HG02973 (cell line): ENCODE results near the gene OR4K5.
"Not testable (repeated sequence)": the region's sequence is repeated elsewhere in the genome, so short reads cannot be mapped to it uniquely, and the experiment has no call there.

Experiments used
- ATAC-seq: cut with Tn5 transposase; IDR thresholded peaks from one replicate; pipeline ENCODE4 v1.9.1; 2021; ENCODE audit warnings: moderate library complexity; ENCODE audit not compliant: unreplicated experiment

The OR4K5 gene

GRCh38 chr14:19920021-19920657, at the start of gene OR4K5:
OR4K5 (plus strand) TSS chr14:19920607; CDS start chr14:19920607, 0 bp downstream.
- ATAC-seq: no peak

- no peak for ATAC-seq
These were observed 47.2 kb upstream of the OR4K5 start for GRCh38 chr14:19873178-19873577.

- ATAC-seq: no peak
These were observed 45.6 kb upstream of the OR4K5 start, which contains the start of gene OR4K2 for GRCh38 chr14:19874842-19875241. OR4K2 (plus strand) TSS chr14:19875142; CDS start chr14:19876268, 1,126 bp downstream.

GRCh38 chr14:19878029-19878642, 42.3 kb upstream of the OR4K5 start:
- no peak for ATAC-seq

- no peak for ATAC-seq
These were observed 25.1 kb upstream of the OR4K5 start for GRCh38 chr14:19895282-19895681.

GRCh38 chr14:19900999-19901398, 19.4 kb upstream of the OR4K5 start:
- no peak for ATAC-seq

- no peak for ATAC-seq
These were observed 18.0 kb upstream of the OR4K5 start for GRCh38 chr14:19902409-19902808.

- no peak for ATAC-seq
These were observed 13.7 kb upstream of the OR4K5 start for GRCh38 chr14:19906665-19907064.

- ATAC-seq: no peak
These were observed 9.3 kb upstream of the OR4K5 start for GRCh38 chr14:19911114-19911513.

GRCh38 chr14:19917243-19917642, 3.2 kb upstream of the OR4K5 start:
- ATAC-seq: no peak

GRCh38 chr14:19917955-19918518, 2.4 kb upstream of the OR4K5 start:
- no peak for ATAC-seq

- no peak for ATAC-seq
These were observed 1.7 kb upstream of the OR4K5 start for GRCh38 chr14:19918553-19919264.

GRCh38 chr14:19930617-19931016, 10.2 kb downstream of the OR4K5 start, which contains the start of gene OR4K1:
OR4K1 (plus strand) TSS chr14:19930917; CDS start chr14:19935667, 4,750 bp downstream.
- no peak for ATAC-seq

GRCh38 chr14:19941668-19942067, 21.3 kb downstream of the OR4K5 start:
- ATAC-seq: no peak

GRCh38 chr14:19947413-19948090, 27.1 kb downstream of the OR4K5 start:
- no peak for ATAC-seq

- no peak for ATAC-seq
These were observed 28.8 kb downstream of the OR4K5 start for GRCh38 chr14:19949218-19949617.

GRCh38 chr14:19969735-19970134, 49.3 kb downstream of the OR4K5 start:
- not testable (repeated sequence) for ATAC-seq
